SK-N-SH treated with all-trans-retinoic acid at 6 μM for 48 hours (cell line): ENCODE measurements around the gene COL23A1.

Experiments
- ARNTL ChIP-seq: fragments of 450-650 bp; formaldehyde crosslinking; IDR thresholded peaks from 2 replicates; pipeline ENCODE4 v1.5.0; 2020; ENCODE audit warnings: low read depth, mild to moderate bottlenecking, moderate library complexity, borderline replicate concordance
- BACH2 ChIP-seq: fragments of 250-450 bp; sonication (Bioruptor Pico); IDR thresholded peaks from 2 replicates; pipeline ENCODE4 v1.9.0; 2021; ENCODE audit warnings: mild to moderate bottlenecking, borderline replicate concordance
- CSDC2 ChIP-seq: fragments of 250-450 bp; sonication (Bioruptor Pico); IDR thresholded peaks from 2 replicates; pipeline ENCODE4 v1.5.0; 2020; ENCODE audit warnings: mild to moderate bottlenecking, moderate library complexity
- GLIS3 ChIP-seq: fragments of 250-450 bp; sonication (Bioruptor Pico); IDR thresholded peaks from 2 replicates; pipeline ENCODE4 v1.5.0; 2020; ENCODE audit warnings: mild to moderate bottlenecking, moderate library complexity
- ISL1 ChIP-seq: fragments of 250-450 bp; sonication (Bioruptor Pico); IDR thresholded peaks from 2 replicates; pipeline ENCODE4 v2.1.2; 2022; ENCODE audit warnings: mild to moderate bottlenecking, moderate library complexity
- PPARA ChIP-seq: fragments of 250-450 bp; sonication (Bioruptor Pico); IDR thresholded peaks from 2 replicates; pipeline ENCODE4 v1.5.0; 2020; ENCODE audit warnings: mild to moderate bottlenecking, borderline replicate concordance
- RARB ChIP-seq: fragments of 250-450 bp; sonication (Bioruptor Pico); IDR thresholded peaks from 2 replicates; pipeline ENCODE4 v1.8.0; 2021; ENCODE audit warnings: mild to moderate bottlenecking, moderate library complexity
- ZFP3 ChIP-seq: fragments of 250-450 bp; sonication (Bioruptor Pico); IDR thresholded peaks from 2 replicates; pipeline ENCODE4 v1.5.0; 2020; ENCODE audit warnings: mild to moderate bottlenecking, moderate library complexity
- ZNF70 ChIP-seq: fragments of 450-650 bp; formaldehyde crosslinking; IDR thresholded peaks from 2 replicates; pipeline ENCODE4 v1.5.0; 2020; ENCODE audit warnings: mild to moderate bottlenecking, moderate library complexity
- ZNF8 ChIP-seq: fragments of 450-650 bp; formaldehyde crosslinking; IDR thresholded peaks from 2 replicates; pipeline ENCODE4 v1.5.0; 2020; ENCODE audit warnings: mild to moderate bottlenecking, moderate library complexity
- TF ChIP-seq, protein P1 (sequence below): fragments of 250-450 bp; sonication (Bioruptor Pico); IDR thresholded peaks from 2 replicates; pipeline ENCODE4 v1.5.1; 2020; ENCODE audit warnings: low read depth, mild to moderate bottlenecking, moderate library complexity
- TF ChIP-seq, protein P2 (sequence below): fragments of 250-450 bp; sonication (Bioruptor Pico); IDR thresholded peaks from 2 replicates; pipeline ENCODE4 v1.8.0; 2020; ENCODE audit warnings: mild to moderate bottlenecking, moderate library complexity, borderline replicate concordance
- TF ChIP-seq, protein P3 (sequence below): fragments of 250-450 bp; sonication (Bioruptor Pico); IDR thresholded peaks from 2 replicates; pipeline ENCODE4 v1.8.0; 2021; ENCODE audit warnings: low read depth, mild to moderate bottlenecking, moderate library complexity, borderline replicate concordance

DNA sequence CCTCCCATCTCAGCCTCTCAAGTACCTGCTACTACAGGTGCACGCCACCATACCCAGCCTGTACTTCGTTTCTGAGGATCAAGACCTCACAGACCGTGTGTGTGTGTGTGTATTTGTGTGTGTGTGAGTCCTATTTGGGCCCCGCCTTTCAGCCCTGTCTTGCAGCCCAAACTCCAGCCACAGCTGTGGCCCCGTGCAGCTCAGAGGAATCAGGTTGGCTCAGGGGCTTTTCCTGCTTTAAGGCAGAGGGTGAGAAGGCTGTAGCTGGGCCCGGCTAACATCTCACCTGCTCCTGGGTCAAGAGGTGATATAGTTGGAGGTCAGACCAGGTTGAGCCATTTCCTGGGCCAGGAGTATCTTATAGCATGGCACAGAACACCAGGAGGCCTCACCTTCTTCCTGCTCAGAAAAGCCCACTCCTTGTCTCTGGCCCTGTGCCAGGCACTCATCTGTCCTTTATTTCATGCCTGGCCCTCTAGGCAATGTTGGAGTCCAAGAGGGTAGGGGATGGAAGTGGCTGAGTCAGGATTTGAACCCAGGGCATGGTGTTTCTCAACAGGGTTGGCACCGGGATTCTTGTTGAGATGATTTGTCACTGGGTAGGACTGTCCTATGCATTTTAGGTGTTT, 356.0 kb downstream of the COL23A1 start:
- TF ChIP-seq, protein P1, sequence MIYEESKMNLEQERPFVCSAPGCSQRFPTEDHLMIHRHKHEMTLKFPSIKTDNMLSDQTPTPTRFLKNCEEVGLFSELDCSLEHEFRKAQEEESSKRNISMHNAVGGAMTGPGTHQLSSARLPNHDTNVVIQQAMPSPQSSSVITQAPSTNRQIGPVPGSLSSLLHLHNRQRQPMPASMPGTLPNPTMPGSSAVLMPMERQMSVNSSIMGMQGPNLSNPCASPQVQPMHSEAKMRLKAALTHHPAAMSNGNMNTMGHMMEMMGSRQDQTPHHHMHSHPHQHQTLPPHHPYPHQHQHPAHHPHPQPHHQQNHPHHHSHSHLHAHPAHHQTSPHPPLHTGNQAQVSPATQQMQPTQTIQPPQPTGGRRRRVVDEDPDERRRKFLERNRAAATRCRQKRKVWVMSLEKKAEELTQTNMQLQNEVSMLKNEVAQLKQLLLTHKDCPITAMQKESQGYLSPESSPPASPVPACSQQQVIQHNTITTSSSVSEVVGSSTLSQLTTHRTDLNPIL: no peak
- TF ChIP-seq RARB (CRISPR knock-in tag) (no peak), ARNTL (CRISPR knock-in tag) (no peak), CSDC2 (CRISPR knock-in tag) (no peak), PPARA (CRISPR knock-in tag) (no peak), BACH2 (CRISPR knock-in tag) (no peak), ZNF70 (CRISPR knock-in tag) (no peak), GLIS3 (CRISPR knock-in tag) (no peak), ZFP3 (CRISPR knock-in tag) (no peak), ISL1 (CRISPR knock-in tag) (no peak), ZNF8 (CRISPR knock-in tag) (no peak)
- TF ChIP-seq, protein P2, sequence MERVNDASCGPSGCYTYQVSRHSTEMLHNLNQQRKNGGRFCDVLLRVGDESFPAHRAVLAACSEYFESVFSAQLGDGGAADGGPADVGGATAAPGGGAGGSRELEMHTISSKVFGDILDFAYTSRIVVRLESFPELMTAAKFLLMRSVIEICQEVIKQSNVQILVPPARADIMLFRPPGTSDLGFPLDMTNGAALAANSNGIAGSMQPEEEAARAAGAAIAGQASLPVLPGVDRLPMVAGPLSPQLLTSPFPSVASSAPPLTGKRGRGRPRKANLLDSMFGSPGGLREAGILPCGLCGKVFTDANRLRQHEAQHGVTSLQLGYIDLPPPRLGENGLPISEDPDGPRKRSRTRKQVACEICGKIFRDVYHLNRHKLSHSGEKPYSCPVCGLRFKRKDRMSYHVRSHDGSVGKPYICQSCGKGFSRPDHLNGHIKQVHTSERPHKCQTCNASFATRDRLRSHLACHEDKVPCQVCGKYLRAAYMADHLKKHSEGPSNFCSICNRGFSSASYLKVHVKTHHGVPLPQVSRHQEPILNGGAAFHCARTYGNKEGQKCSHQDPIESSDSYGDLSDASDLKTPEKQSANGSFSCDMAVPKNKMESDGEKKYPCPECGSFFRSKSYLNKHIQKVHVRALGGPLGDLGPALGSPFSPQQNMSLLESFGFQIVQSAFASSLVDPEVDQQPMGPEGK: no peak
- TF ChIP-seq, protein P3, sequence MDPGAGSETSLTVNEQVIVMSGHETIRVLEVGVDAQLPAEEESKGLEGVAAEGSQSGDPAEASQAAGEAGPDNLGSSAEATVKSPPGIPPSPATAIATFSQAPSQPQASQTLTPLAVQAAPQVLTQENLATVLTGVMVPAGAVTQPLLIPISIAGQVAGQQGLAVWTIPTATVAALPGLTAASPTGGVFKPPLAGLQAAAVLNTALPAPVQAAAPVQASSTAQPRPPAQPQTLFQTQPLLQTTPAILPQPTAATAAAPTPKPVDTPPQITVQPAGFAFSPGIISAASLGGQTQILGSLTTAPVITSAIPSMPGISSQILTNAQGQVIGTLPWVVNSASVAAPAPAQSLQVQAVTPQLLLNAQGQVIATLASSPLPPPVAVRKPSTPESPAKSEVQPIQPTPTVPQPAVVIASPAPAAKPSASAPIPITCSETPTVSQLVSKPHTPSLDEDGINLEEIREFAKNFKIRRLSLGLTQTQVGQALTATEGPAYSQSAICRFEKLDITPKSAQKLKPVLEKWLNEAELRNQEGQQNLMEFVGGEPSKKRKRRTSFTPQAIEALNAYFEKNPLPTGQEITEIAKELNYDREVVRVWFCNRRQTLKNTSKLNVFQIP (CRISPR knock-in tag): no peak
